GM12874 (cell line): ENCODE results near the gene WDR7.

ENCODE experiments used
- CTCF ChIP-seq: IDR thresholded peaks from 2 replicates; pipeline ENCODE4 v1.5.1; 2011; ENCODE audit warnings: low read depth, mild to moderate bottlenecking, control low read depth, low read length, moderate library complexity; ENCODE audit not compliant: insufficient read depth

WDR7 gene

GRCh38 chr18:56825321-56825720 is 174.2 kb downstream of the WDR7 start:
- TF ChIP-seq CTCF: no peak

- no peak for TF ChIP-seq CTCF
Observed at GRCh38 chr18:56825878-56826277, 174.7 kb downstream of the WDR7 start.

GRCh38 chr18:56831988-56832387 is 180.8 kb downstream of the WDR7 start:
- TF ChIP-seq CTCF: no peak

- no peak for TF ChIP-seq CTCF
Observed at GRCh38 chr18:56835331-56835730, 184.2 kb downstream of the WDR7 start.

GRCh38 chr18:56836173-56836572 is 185.0 kb downstream of the WDR7 start:
- TF ChIP-seq CTCF: no peak

GRCh38 chr18:56841836-56842235 is 190.7 kb downstream of the WDR7 start:
- no peak for TF ChIP-seq CTCF

- no peak for TF ChIP-seq CTCF
Observed at GRCh38 chr18:56843241-56843640, 192.1 kb downstream of the WDR7 start.

GRCh38 chr18:56844556-56844955 is 193.4 kb downstream of the WDR7 start:
- no peak for TF ChIP-seq CTCF
